ENCODE measurements around the gene GALK2. TPM values are rescaled to one million over a fixed set of nuclear protein-coding genes. Genes with fewer than 3 reads are reported as not detected.

The GALK2 gene
- total RNA-seq, 1 experiment from 2014 or later, result 22.9 TPM

GRCh38 chr15:49163678-49164077, 6.4 kb upstream of the GALK2 start:
- TF ChIP-seq EZH2 (IDR thresholded peaks at IDR 0.05; ENCODE audit: borderline replicate concordance, low read depth, low read length, poor library complexity, severe bottlenecking) (no peak), CTCF (conservative IDR thresholded peaks at IDR 0.05; ENCODE audit: low read depth, low read length) (no peak)
- no peaks in the 10 kb centered on the region for H3K36me3 ChIP-seq (ENCODE audit: insufficient read depth, low read length, poor library complexity, severe bottlenecking)
- H3K9me3 ChIP-seq (ENCODE audit: low read depth, low read length, poor library complexity, severe bottlenecking), result no peaks in the 10 kb centered on the region
- H3K4me1 ChIP-seq (ENCODE audit: insufficient read depth, low read length, poor library complexity, severe bottlenecking), result no peaks in the 10 kb centered on the region
- intact Hi-C loops (cut with micrococcal nuclease; ENCODE audit: unreplicated experiment), result no loop called here
- no peak for DNase-seq (ENCODE audit: low spot score)
- POLR2A ChIA-PET (ENCODE audit: low non-redundant PET), result no interaction called here
- no peaks in the 10 kb centered on the region for H3K27me3 ChIP-seq (replicated peaks; ENCODE audit: insufficient read depth, low read depth, low read length, poor library complexity)
- CTCF ChIA-PET, result no interaction called here
- BruUV-seq (replicated peaks), result no TSS peak
- no peak overlapping the region for H3K4me3 ChIP-seq (ENCODE audit: low read depth, low read length, poor library complexity, severe bottlenecking)
- no peak overlapping the region for H3K27ac ChIP-seq (ENCODE audit: low read depth, low read length, poor library complexity, severe bottlenecking)

- Histone ChIP-seq H3K4me3 (ENCODE audit: low read depth, low read length, poor library complexity, severe bottlenecking) (no peak overlapping the region), H3K27ac (ENCODE audit: low read depth, low read length, poor library complexity, severe bottlenecking) (no peak overlapping the region), H3K4me1 (ENCODE audit: insufficient read depth, low read length, poor library complexity, severe bottlenecking) (peaks cover 5% of the 10 kb centered on the region), H3K36me3 (ENCODE audit: insufficient read depth, low read length, poor library complexity, severe bottlenecking) (no peaks in the 10 kb centered on the region), H3K27me3 (replicated peaks; ENCODE audit: insufficient read depth, low read depth, low read length, poor library complexity) (no peaks in the 10 kb centered on the region), H3K9me3 (ENCODE audit: low read depth, low read length, poor library complexity, severe bottlenecking) (no peaks in the 10 kb centered on the region)
- TF ChIP-seq EZH2 (IDR thresholded peaks at IDR 0.05; ENCODE audit: borderline replicate concordance, low read depth, low read length, poor library complexity, severe bottlenecking), result no peak
- BruUV-seq (replicated peaks), result no TSS peak
- ChIA-PET POLR2A (ENCODE audit: low non-redundant PET) (no interaction called here), CTCF (no interaction called here)
- intact Hi-C loops (cut with micrococcal nuclease; ENCODE audit: unreplicated experiment), result no loop called here
- DNase-seq (ENCODE audit: low spot score), result no peak
Measured at GRCh38 chr15:49164865-49165264, 5.2 kb upstream of the GALK2 start.

- no TSS peak for BruUV-seq (replicated peaks)
- Histone ChIP-seq H3K4me1 (ENCODE audit: insufficient read depth, low read length, poor library complexity, severe bottlenecking) (peaks cover 6% of the 10 kb centered on the region), H3K9me3 (ENCODE audit: low read depth, low read length, poor library complexity, severe bottlenecking) (no peaks in the 10 kb centered on the region), H3K36me3 (ENCODE audit: insufficient read depth, low read length, poor library complexity, severe bottlenecking) (no peaks in the 10 kb centered on the region), H3K27me3 (replicated peaks; ENCODE audit: insufficient read depth, low read depth, low read length, poor library complexity) (no peaks in the 10 kb centered on the region), H3K4me3 (ENCODE audit: low read depth, low read length, poor library complexity, severe bottlenecking) (no peak overlapping the region), H3K27ac (ENCODE audit: low read depth, low read length, poor library complexity, severe bottlenecking) (no peak overlapping the region)
- no peak for DNase-seq (ENCODE audit: low spot score)
- intact Hi-C loops (cut with micrococcal nuclease; ENCODE audit: unreplicated experiment), result no loop called here
- CTCF ChIA-PET, result no interaction called here
- no peak for TF ChIP-seq EZH2 (IDR thresholded peaks at IDR 0.05; ENCODE audit: borderline replicate concordance, low read depth, low read length, poor library complexity, severe bottlenecking)
- no peak for TF ChIP-seq CTCF (conservative IDR thresholded peaks at IDR 0.05; ENCODE audit: low read depth, low read length)
- POLR2A ChIA-PET (ENCODE audit: low non-redundant PET), result no interaction called here
Measured at GRCh38 chr15:49168016-49168415, 2.0 kb upstream of the GALK2 start.

GRCh38 chr15:49171790-49172189, 1.7 kb downstream of the GALK2 start:
- no peaks in the 10 kb centered on the region for H3K9me3 ChIP-seq (ENCODE audit: low read depth, low read length, poor library complexity, severe bottlenecking)
- H3K27ac ChIP-seq (ENCODE audit: low read depth, low read length, poor library complexity, severe bottlenecking), result no peak overlapping the region
- no peak for DNase-seq (ENCODE audit: low spot score)
- no peak overlapping the region for H3K4me3 ChIP-seq (ENCODE audit: low read depth, low read length, poor library complexity, severe bottlenecking)
- ChIA-PET POLR2A (ENCODE audit: low non-redundant PET) (no interaction called here), CTCF (no interaction called here)
- intact Hi-C loops (cut with micrococcal nuclease; ENCODE audit: unreplicated experiment), result no loop called here
- no peaks in the 10 kb centered on the region for H3K36me3 ChIP-seq (ENCODE audit: insufficient read depth, low read length, poor library complexity, severe bottlenecking)
- no peaks in the 10 kb centered on the region for H3K27me3 ChIP-seq (replicated peaks; ENCODE audit: insufficient read depth, low read depth, low read length, poor library complexity)
- BruUV-seq (replicated peaks), result no TSS peak
- H3K4me1 ChIP-seq (ENCODE audit: insufficient read depth, low read length, poor library complexity, severe bottlenecking), result peaks cover 6% of the 10 kb centered on the region
- TF ChIP-seq EZH2 (IDR thresholded peaks at IDR 0.05; ENCODE audit: borderline replicate concordance, low read depth, low read length, poor library complexity, severe bottlenecking) (no peak), CTCF (conservative IDR thresholded peaks at IDR 0.05; ENCODE audit: low read depth, low read length) (no peak)
